ENCODE measurements around the gene CRIP3.

The CRIP3 gene

DNA sequence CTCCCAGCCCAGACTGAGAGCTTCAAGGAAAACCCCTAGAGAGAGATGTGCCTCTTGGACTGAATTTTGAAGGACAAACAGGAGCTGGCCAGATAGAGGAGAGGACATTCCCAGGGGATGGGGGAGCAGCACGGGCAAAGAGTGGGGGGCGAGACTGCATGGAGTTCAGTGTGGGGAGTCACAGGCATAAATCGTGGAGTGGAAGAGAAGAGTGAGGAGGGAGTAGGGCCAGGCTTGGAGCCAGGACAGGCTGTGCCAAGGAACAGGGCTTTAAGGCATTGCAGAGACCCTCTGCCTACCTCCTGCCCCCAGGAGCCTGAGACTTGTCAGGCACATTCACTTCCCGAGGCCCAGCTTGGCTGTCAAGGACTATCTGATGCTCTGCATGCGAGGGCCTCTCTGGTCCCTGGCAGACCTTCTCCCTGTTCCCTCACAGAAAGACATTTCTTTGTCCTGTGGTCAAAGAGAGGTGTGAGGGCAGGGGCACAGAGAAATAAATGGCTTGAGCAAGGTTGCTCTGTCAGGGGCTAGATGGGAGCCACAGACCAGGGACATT is 15.8 kb downstream of the CRIP3 start:
- in situ Hi-C loops (cut with MboI; ENCODE audit: low pct_unique_long_range_greater_than_20kb, low sequenced_read_pairs) = no loop called here
- no peak for DNase-seq

DNA sequence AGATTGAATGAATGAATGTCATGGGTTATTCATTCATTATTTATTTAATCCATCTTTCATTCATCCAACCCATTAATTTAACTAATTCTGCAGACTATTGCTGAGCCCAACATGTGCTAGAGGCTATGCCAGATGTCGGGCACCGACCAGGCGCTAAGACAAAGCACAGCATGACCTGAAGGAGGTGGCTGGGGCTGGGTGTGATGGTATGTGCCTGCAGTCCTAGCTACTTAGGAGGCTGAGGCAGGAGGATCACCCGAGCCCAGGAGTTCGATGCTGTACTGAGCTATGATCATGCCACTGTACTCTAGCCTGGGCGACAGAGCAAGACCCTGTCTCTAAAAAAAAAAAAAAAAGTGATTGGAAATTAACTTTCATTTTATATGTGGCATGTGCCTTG is 16.3 kb downstream of the CRIP3 start:
- DNase-seq = no peak
- in situ Hi-C loops (cut with MboI; ENCODE audit: low pct_unique_long_range_greater_than_20kb, low sequenced_read_pairs) = no loop called here

DNA sequence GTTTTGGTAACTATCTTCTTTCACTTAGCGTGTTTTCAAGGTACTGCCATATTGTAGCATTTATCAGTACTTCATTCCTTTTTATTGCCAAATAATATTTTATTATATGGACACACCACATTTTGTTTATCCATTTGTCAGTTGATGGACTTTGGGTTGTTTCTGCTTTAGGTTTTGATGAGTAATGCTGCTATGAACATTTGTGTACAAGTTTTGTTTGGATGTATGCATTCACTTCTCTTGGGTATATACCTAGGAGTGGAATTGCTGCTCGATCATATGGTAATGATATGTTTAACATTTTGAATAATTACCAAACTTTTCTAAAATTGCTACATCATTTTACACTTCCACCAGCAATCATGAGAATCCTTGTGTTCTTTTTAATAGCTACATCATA is 16.9 kb downstream of the CRIP3 start:
- in situ Hi-C loops (cut with MboI; ENCODE audit: low pct_unique_long_range_greater_than_20kb, low sequenced_read_pairs) = no loop called here
- DNase-seq = no peak

DNA sequence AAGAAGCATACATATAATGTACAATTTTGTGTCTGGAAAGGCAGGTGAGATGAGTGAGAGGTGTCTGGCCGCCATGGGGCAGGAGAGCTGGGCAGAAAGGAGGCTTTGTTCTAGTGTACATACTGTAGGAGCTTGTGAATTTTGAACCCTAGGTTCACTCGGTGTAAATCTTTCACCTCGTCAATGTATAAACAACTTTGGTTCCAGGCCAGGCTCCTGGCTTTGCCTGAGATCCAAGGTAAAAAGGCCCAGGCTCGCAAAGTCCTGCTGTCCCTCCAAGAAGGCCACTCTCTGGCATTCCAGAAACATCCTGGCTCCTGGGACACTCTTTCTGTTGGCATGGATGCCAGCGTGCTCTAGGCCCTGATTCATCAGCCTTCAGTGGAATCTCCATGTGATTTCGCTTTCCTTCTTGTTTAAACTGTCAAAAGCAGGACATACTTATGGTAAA is 17.7 kb downstream of the CRIP3 start:
- in situ Hi-C loops (cut with MboI; ENCODE audit: low pct_unique_long_range_greater_than_20kb, low sequenced_read_pairs) = no loop called here
- DNase-seq = no peak

- DNase-seq = no peak
- in situ Hi-C loops (cut with MboI; ENCODE audit: low pct_unique_long_range_greater_than_20kb, low sequenced_read_pairs) = no loop called here
These were observed 18.2 kb downstream of the CRIP3 start for GRCh38 chr6:43290339-43290904.

GRCh38 chr6:43287717-43288679 is 20.6 kb downstream of the CRIP3 start:
- no peak for DNase-seq
- in situ Hi-C loops (cut with MboI; ENCODE audit: low pct_unique_long_range_greater_than_20kb, low sequenced_read_pairs) = no loop called here

- in situ Hi-C loops (cut with MboI; ENCODE audit: low pct_unique_long_range_greater_than_20kb, low sequenced_read_pairs) = no loop called here
These were observed 21.5 kb downstream of the CRIP3 start for GRCh38 chr6:43286980-43287716.

GRCh38 chr6:43286456-43286979 is 22.1 kb downstream of the CRIP3 start:
- in situ Hi-C loops (cut with MboI; ENCODE audit: low pct_unique_long_range_greater_than_20kb, low sequenced_read_pairs) = no loop called here
- no peak for DNase-seq

More at GRCh38 chr6:43286980-43287716, 21.5 kb downstream of the CRIP3 start:
- no peak for DNase-seq

DNA sequence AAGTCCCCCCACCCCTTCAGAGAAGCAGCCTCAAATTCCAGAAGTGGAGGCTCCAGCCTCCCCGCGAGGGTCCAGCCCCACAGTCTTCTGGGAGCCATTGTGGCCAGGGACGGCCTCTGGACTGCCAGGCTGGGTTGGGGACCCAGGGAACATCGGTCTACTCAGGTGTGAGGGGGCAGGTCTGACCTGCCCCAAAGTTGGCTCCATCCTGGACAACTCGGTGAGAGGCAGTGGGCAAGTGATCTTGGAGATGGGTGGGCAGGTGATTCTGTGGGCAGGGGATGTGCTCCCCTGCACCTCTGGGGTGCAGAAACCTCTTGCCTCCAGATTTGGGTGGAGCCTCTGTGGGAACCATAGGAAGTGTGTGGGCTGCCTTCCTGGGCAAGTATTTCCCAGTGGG is 22.8 kb downstream of the CRIP3 start:
- DNase-seq = no peak
- in situ Hi-C loops (cut with MboI; ENCODE audit: low pct_unique_long_range_greater_than_20kb, low sequenced_read_pairs) = no loop called here

DNA sequence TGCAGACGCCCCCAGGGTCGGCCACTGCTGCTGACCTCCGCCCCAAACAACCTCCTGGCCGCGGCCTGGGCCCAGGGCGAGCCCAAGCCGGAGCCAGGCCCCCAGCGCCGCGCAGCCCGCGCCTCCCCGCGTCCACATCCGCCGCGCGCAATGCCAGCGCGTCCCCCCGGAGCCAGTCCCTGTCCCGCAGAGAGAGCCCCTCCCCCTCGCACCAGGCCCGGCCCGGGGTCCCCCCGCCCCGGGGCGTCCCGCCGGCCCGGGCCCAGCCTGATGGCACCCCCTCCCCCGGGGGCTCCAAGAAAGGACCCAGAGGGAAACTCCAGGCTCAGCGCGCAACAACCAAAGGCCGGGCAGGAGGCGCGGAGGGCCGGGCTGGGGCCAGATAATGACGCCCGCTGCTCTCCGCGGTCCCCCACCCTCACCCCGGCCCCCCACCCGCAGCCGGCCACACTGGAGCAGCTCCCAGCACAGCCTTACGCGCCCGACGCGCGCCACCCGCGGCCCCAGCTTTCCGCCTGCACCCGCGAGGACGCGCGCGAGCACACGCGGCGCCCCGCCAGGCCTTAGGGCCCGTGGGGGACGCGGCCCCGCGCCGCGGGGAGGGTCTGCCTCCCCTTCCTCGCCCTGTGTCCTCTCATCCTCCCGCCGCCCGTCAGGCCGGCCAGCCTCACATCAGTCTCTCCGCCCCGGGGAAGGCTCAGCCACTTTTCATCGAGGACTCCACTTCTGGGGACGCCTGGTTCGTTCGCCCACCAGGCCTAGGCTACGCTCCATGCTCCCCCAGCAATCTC is 23.4 kb downstream of the CRIP3 start:
- in situ Hi-C loops (cut with MboI; ENCODE audit: low pct_unique_long_range_greater_than_20kb, low sequenced_read_pairs) = no loop called here

DNA sequence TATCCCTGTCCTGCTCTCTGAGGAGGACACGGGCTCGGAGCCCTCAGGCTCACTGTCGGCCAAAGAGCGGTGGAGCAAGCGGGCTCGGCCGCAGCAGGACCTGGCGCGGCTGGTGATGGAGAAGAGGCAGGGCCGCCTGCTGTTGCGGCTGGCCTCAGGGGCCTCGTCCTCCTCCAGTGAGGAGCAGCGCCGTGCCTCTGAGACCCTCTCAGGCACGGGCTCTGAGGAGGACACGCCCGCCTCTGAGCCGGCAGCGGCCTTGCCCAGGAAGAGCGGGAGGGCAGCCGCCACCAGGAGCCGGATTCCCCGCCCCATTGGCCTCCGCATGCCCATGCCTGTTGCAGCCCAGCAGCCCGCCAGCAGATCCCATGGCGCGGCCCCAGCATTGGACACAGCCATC is 24.7 kb downstream of the CRIP3 start:
- in situ Hi-C loops (cut with MboI; ENCODE audit: low pct_unique_long_range_greater_than_20kb, low sequenced_read_pairs) = no loop called here
- no peak for DNase-seq

More for the DNA sequence above, 23.4 kb downstream of the CRIP3 start:
- DNase-seq = no peak

- in situ Hi-C loops (cut with MboI; ENCODE audit: low pct_unique_long_range_greater_than_20kb, low sequenced_read_pairs) = no loop called here
- DNase-seq = no peak
These were observed 25.1 kb downstream of the CRIP3 start for GRCh38 chr6:43283514-43283901.

DNA sequence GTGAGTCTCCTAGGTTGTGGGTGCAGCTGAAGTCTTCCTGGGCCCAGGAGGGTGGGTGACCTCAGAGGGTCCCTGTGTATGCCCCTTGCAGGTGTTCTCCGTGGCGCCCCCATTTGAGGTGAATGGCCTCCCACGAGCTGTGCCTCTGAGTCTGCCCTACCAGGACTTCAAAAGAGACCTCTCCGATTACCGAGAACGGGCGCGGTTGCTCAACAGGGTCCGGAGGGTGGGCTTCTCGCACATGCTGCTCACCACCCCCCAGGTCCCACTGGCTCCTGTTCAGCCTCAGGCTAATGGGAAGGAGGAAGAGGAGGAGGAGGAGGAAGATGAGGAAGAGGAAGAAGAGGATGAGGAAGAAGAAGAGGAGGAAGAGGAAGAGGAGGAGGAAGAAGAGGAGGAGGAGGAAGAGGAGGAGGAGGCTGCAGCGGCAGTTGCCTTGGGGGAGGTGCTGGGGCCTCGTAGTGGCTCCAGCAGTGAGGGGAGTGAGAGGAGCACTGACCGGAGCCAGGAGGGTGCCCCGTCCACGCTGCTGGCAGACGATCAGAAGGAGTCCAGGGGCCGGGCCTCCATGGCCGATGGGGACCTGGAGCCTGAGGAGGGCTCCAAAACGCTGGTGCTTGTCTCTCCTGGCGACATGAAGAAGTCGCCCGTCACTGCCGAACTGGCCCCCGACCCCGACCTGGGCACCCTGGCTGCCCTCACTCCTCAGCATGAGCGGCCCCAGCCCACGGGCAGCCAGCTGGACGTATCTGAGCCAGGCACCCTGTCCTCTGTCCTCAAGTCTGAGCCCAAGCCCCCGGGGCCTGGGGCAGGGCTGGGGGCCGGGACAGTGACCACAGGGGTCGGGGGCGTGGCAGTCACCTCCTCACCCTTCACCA is 25.8 kb downstream of the CRIP3 start:
- no peak for DNase-seq
- in situ Hi-C loops (cut with MboI; ENCODE audit: low pct_unique_long_range_greater_than_20kb, low sequenced_read_pairs) = no loop called here

- in situ Hi-C loops (cut with MboI; ENCODE audit: low pct_unique_long_range_greater_than_20kb, low sequenced_read_pairs) = no loop called here
- DNase-seq = no peak
These were observed 26.6 kb downstream of the CRIP3 start for GRCh38 chr6:43282060-43282459.

DNA sequence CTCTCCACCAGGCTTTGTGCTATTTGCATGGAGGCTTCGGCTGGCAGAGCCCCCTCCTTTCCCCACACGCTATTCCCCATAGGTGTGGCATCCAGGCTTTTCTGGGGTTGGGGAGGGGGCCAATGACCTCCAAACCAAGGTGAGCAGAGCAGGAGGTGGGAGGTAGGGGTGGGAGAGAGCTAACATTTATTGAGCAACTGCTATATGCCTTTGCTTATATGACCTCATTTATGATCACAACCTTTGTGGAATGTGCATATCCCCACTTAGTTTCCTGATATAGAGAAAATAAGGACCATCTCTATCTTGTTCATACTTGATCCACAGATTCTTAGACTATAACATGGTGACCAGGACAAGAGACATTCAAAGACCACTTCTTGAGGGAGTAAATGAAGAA is 28.4 kb downstream of the CRIP3 start:
- in situ Hi-C loops (cut with MboI; ENCODE audit: low pct_unique_long_range_greater_than_20kb, low sequenced_read_pairs) = no loop called here
- DNase-seq = no peak

DNA sequence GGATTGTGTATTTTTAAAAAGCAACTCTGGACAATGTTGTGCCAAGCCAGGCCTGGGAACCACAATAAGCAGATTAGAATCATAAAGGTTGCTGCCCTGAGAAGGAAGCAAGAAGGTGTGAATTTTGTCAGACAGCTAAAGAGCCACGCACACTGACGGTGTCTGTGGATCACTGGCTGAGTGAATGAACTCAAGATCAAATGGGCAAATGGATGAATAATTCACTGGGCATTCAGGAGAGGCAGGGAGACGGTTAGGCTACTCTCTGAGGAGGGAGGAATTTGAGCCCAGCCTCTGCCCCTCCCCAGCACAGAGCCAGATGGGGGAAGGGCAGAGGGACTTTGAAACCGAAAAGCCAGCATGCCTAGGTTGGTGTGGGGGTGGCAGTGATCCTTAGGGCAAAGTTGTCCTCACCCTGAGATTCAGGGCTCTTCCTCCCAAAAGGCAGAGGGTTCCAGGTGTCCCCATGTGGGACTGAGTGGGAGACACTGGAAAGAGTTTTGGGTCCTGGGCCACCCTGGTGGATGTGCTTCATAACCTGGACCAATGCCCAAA is 30.0 kb downstream of the CRIP3 start:
- in situ Hi-C loops (cut with MboI; ENCODE audit: low pct_unique_long_range_greater_than_20kb, low sequenced_read_pairs) = no loop called here
- DNase-seq = no peak

- no peak for DNase-seq
- in situ Hi-C loops (cut with MboI; ENCODE audit: low pct_unique_long_range_greater_than_20kb, low sequenced_read_pairs) = no loop called here
These were observed 30.7 kb downstream of the CRIP3 start for GRCh38 chr6:43277643-43278523.
